GM12801 (cell line): ENCODE data around the gene NTSR1.

Source experiments
- CTCF ChIP-seq: IDR thresholded peaks from one replicate; pipeline ENCODE4 v1.5.1; 2011; ENCODE audit warnings: control low read depth; ENCODE audit not compliant: insufficient read length; ENCODE audit errors: extremely low read depth

NTSR1 gene

DNA sequence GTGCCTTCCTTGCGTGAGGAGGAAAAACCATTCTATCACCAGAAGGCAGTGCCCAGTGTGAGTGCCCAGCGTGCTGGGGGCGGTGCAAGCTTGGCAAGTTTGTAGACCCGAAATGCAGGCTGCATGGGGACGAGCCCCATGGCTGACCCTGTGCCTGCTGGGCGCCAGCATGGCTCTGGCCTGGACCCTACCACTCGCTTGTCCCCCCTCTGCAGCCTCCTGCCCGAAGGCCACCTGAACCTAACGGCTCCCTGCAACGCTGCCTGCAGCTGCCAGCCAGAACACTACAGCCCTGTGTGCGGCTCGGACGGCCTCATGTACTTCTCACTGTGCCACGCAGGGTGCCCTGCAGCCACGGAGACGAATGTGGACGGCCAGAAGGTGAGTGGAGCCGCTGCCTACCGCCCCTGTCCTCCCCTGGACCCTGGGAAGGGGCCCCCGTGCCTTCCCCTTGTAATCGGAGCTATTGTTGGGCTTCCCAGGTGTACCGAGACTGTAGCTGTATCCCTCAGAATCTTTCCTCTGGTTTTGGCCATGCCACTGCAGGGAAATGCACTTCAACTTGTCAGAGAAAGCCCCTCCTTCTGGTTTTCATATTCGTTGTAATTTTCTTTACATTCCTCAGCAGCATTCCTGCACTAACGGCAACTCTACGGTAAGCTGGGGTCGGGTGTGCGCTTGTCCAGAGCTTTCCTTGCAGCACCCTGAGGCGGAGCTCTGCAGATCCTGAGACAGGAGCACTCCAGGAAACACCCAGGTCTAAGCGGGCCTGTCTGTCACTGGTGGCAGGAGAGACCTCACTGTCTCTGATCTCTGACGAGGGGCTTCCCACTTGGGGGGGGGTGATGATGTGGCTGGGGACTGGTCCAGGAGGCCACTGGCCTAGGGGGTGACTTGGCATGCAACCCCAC, 40.9 kb upstream of the NTSR1 start:
- TF ChIP-seq CTCF: no peak

GRCh38 chr20:62668441-62669027, 40.1 kb upstream of the NTSR1 start:
- no peak for TF ChIP-seq CTCF

GRCh38 chr20:62669249-62669648, 39.4 kb upstream of the NTSR1 start:
- no peak for TF ChIP-seq CTCF

DNA sequence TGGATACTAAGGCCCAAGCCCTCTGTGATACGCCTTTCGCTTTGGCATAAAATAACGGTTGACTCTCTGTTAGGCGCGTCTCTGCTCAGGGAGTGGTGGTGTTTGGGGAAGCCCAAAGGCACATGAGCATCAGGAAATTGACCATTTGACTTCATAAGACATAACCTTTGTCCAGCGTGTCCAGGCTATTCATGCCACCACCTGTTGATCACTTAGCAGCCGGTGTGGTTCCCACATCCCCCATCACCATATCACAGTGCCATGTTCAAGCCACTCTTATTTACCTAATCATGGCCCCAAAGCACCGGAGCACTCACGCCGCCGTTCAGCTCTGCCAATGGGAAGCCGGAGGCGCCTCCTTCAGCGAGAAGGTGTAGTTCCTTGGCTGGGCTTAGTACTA, 38.5 kb upstream of the NTSR1 start:
- TF ChIP-seq CTCF: no peak

DNA sequence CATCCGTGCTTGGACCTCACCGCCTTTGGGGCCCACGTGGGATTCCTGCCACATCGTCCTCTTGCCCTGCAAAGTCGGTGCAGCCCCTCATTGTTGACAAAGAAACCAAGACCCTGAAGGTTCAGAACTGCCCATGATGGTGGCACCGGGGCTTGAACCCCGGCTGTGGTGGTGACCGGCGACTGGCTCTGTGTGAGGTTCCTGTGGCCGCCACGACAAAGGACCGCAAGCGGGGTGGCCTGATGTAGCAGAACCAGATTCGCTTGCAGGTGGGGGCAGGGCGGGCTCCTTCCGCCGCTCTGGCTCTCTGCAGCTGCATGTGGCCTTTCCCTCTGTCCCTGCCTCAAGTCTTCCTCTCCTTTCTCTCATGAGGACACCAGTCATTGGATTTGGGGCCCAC, 37.6 kb upstream of the NTSR1 start:
- no peak for TF ChIP-seq CTCF

- TF ChIP-seq CTCF: no peak
These were observed 36.9 kb upstream of the NTSR1 start for GRCh38 chr20:62671765-62672164.

DNA sequence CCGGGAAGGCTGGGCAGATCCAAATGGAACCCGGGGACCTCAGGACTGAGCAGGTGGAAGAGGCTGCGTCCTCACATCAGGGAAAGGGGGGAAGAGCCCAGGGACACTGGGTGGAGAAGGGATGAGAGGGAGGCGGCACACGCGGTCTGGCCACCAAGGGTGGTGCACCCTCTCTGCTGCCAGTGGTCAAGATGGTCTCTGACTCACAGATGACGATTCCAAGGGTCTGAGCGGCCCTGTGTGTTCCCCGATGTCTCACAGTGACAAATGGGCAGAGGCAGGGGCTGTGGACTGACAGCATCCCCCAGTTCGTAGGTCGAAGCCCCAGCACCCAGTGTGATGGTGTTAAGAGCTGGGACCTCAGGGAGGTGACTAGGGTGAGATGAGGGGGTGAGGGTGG, 34.3 kb upstream of the NTSR1 start:
- TF ChIP-seq CTCF: no peak
